ENCODE measurements around the gene PRDM10.

DNA sequence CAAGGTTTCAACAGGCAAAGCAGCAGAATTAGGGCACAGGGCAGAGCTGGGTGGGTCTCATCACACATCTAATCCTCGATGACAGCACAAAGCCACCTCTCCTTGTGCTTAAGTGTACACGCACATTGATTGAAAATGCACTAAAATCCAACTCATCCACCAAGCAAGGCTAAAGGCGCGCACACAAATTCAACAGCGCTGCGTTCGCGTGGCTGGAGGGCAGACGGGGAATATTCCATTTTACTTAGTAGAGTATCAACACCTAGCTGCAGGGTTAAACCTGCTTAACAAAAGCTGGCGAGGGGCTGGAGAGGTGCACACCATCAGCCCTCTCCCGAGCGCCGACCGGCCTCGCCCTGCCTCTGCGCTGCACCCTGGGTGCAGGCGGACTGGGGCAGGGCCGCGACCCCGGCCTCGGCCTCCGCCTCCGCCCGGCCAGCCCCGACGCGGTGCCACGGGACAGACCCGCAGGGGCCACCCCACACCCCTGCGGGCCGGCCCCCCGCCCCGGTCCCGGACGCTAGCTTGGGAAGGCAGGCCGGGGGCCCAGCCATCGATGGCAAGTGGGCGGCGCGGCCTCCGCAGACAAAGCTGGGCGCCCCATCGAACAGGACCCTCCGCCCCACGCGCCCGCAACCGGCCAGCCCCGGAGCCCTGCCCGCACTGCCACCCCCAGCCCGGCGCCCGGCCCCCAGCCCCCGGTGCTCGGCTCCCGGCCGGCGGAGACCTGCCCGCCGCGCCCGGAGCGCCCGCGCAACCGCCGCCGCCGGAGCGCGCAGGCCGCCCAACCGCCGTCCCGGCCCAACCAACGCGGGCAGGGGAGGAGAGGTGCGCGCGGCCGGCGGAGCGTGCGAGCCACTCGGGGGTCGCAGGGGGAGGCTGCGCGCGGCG, 929 bp downstream of the PRDM10 start:
- TF ChIP-seq CTCF (IDR thresholded peaks at IDR 0.05) (peak in 1 of 6 experiments; percentile 4), POLR2A (IDR thresholded peaks at IDR 0.05) (peak; percentile 24 to 72)
